ENCODE data around the gene NPHS1.

DNA sequence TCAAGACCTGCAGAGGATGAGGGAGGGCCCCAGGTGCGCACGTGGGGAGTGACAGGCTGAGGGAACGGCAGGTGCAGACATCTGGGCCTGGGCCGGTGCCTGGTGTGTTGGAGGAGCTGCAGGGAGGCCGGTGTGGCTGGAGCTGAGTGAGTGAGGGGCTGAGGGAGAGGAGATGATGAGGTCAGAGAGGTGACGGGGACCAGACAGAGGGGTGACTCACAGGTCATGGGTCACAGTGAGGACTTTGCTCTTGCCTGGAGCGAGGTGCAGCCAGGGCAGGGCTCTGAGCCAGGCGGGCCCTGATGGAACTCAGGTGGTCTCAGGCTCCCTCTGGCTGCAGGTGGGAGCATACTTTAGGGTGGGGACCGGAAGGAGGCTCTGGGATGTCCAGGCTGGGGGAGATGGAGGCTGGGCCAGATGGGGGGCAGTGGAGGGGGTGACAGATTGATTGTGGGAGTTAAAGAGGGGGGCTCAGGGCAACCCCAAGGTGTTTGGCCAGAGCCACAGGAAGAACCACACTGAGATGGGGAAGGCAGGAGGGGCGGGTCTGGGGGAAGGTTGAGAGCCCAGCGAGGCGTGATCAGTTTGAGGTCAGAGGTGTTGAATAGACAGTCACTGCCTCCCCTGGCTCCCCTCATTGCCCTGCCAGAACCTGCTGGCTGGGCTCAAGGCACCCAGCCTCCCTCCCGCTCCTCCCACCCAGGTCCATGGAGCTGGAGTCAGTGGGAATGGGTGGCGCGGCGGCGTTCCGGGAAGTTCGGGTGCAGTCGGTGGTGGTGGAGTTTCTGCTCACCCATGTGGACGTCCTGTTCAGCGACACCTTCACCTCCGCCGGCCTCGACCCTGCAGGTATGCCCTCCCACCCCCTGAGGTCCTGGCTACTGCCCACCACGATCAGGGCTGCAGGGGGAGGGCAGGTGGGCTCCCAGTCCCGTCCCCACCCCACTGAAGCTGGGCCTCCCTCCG lies 68.6 kb downstream of the NPHS1 start:
- no peak for TF ChIP-seq EZH2 (IDR thresholded peaks at IDR 0.05; ENCODE audit: borderline replicate concordance, insufficient read depth, low read length, poor library complexity, severe bottlenecking)
- TF ChIP-seq POLR2AphosphoS5 (IDR thresholded peaks at IDR 0.05): no peak
- TF ChIP-seq, protein P1, sequence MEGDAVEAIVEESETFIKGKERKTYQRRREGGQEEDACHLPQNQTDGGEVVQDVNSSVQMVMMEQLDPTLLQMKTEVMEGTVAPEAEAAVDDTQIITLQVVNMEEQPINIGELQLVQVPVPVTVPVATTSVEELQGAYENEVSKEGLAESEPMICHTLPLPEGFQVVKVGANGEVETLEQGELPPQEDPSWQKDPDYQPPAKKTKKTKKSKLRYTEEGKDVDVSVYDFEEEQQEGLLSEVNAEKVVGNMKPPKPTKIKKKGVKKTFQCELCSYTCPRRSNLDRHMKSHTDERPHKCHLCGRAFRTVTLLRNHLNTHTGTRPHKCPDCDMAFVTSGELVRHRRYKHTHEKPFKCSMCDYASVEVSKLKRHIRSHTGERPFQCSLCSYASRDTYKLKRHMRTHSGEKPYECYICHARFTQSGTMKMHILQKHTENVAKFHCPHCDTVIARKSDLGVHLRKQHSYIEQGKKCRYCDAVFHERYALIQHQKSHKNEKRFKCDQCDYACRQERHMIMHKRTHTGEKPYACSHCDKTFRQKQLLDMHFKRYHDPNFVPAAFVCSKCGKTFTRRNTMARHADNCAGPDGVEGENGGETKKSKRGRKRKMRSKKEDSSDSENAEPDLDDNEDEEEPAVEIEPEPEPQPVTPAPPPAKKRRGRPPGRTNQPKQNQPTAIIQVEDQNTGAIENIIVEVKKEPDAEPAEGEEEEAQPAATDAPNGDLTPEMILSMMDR (IDR thresholded peaks at IDR 0.05; ENCODE audit: poor library complexity, severe bottlenecking): no peak

Data from neural cell (in vitro differentiated cells).